Measurements from ENCODE around the gene TADA3.

- TF ChIP-seq CTCF (IDR thresholded peaks at IDR 0.05; ENCODE audit: insufficient read depth, low read depth, low read length) = no peak
- TF ChIP-seq EZH2 (IDR thresholded peaks at IDR 0.05; ENCODE audit: insufficient read depth, low read length) = no peak
Measured at GRCh38 chr3:9784965-9785364, 7.3 kb downstream of the TADA3 start.
